GM23338 (cell line): ENCODE data around the gene CRKL. TPM values are rescaled to one million over a fixed set of nuclear protein-coding genes. Genes with fewer than 3 reads are reported as not detected.

Experiments
- ATAC-seq: fragments of 200-7000 bp; cut with Tn5 transposase; 3 replicates; pipeline ENCODE4 v1.9.1; 2020
- DNase-seq: peaks from one replicate; pipeline ENCODE4 v3.0.0-alpha.2; 2015; ENCODE audit warnings: low spot score
- H2AFZ ChIP-seq: fragments of 200-600 bp; sonication (generic); 2 replicates; pipeline ENCODE4 v1.8.0; 2016; ENCODE audit warnings: antibody characterized with exemption, mild to moderate bottlenecking, moderate library complexity
- H3F3A ChIP-seq: fragments of 200-600 bp; sonication (generic); replicated peaks from 2 replicates; pipeline ENCODE4 v1.8.0; 2017; ENCODE audit warnings: antibody characterized with exemption, mixed run types, low read depth
- H3K27ac ChIP-seq: fragments of 200-600 bp; sonication (generic); 2 replicates; pipeline ENCODE4 v1.6.1; 2016; ENCODE audit warnings: low read depth
- H3K27me3 ChIP-seq: fragments of 200-600 bp; sonication (generic); 2 replicates; pipeline ENCODE4 v1.8.0; 2016; ENCODE audit warnings: mild to moderate bottlenecking, mixed run types, moderate library complexity; ENCODE audit not compliant: insufficient read depth
- H3K36me3 ChIP-seq: fragments of 200-600 bp; sonication (generic); 2 replicates; pipeline ENCODE4 v1.8.0; 2016; ENCODE audit warnings: mild to moderate bottlenecking; ENCODE audit not compliant: insufficient read depth
- H3K4me1 ChIP-seq: fragments of 200-600 bp; sonication (generic); 2 replicates; pipeline ENCODE4 v1.8.0; 2016; ENCODE audit warnings: mild to moderate bottlenecking, moderate library complexity; ENCODE audit not compliant: insufficient read depth
- H3K4me2 ChIP-seq: fragments of 200-600 bp; sonication (generic); 2 replicates; pipeline ENCODE4 v1.7.1; 2017; ENCODE audit warnings: mixed run types
- H3K4me3 ChIP-seq: fragments of 200-600 bp; sonication (generic); 2 replicates; pipeline ENCODE4 v1.6.1; 2016; ENCODE audit warnings: mixed run types
- H3K79me2 ChIP-seq: fragments of 200-600 bp; sonication (generic); replicated peaks from 2 replicates; pipeline ENCODE4 v1.8.0; 2017; ENCODE audit warnings: mild to moderate bottlenecking; ENCODE audit not compliant: insufficient read depth
- H3K9me2 ChIP-seq: fragments of 200-600 bp; sonication (generic); 2 replicates; pipeline ENCODE4 v1.8.0; 2017; ENCODE audit not compliant: insufficient read depth
- H4K20me1 ChIP-seq: fragments of 200-600 bp; sonication (generic); replicated peaks from 2 replicates; pipeline ENCODE4 v1.8.0; 2017; ENCODE audit warnings: mild to moderate bottlenecking; ENCODE audit not compliant: insufficient read depth
- H3K27ac Mint-ChIP-seq: 2 replicates; pipeline ENCODE4 v1.8.0; 2020; ENCODE audit warnings: inconsistent platforms, mild to moderate bottlenecking, moderate library complexity, mixed read lengths
- H3K27me3 Mint-ChIP-seq: 3 replicates; pipeline ENCODE4 v1.8.0; 2022; ENCODE audit warnings: low read depth, mild to moderate bottlenecking, moderate library complexity, mixed read lengths, inconsistent platforms; ENCODE audit not compliant: insufficient read depth, poor library complexity
- H3K36me3 Mint-ChIP-seq: 3 replicates; pipeline ENCODE4 v1.8.0; 2021; ENCODE audit warnings: low read depth, mild to moderate bottlenecking, inconsistent platforms, moderate library complexity, mixed read lengths
- H3K4me1 Mint-ChIP-seq: 3 replicates; pipeline ENCODE4 v1.8.0; 2020; ENCODE audit warnings: mild to moderate bottlenecking, inconsistent platforms, mixed read lengths
- H3K4me3 Mint-ChIP-seq: 3 replicates; pipeline ENCODE4 v1.8.0; 2021; ENCODE audit warnings: moderate library complexity, mild to moderate bottlenecking, inconsistent platforms, mixed read lengths
- H3K9me3 Mint-ChIP-seq: 3 replicates; pipeline ENCODE4 v1.8.0; 2020; ENCODE audit warnings: moderate library complexity, mild to moderate bottlenecking, inconsistent platforms, mixed read lengths
- CTCF ChIP-seq, 2 experiments: fragments of 200-600 bp in 1 of 2; sonication (generic) in 1 of 2; conservative IDR thresholded peaks; 2 replicates each; pipeline versions ENCODE4 v1.5.1 to v1.6.1; 2016 to 2017; ENCODE audit warnings: antibody characterized with exemption in 2 of 2, low read depth in 2 of 2, mild to moderate bottlenecking in 2 of 2, moderate library complexity in 1 of 2
- EZH2phosphoT487 ChIP-seq: fragments of 200-600 bp; sonication (generic); IDR thresholded peaks from one replicate; pipeline ENCODE4 v1.8.1; 2018; ENCODE audit warnings: antibody characterized with exemption; ENCODE audit not compliant: unreplicated experiment
- NANOG ChIP-seq: IDR thresholded peaks from 2 replicates; pipeline ENCODE4 v1.6.1; 2016; ENCODE audit warnings: antibody characterized with exemption, borderline replicate concordance
- POLR2AphosphoS5 ChIP-seq: IDR thresholded peaks from 2 replicates; pipeline ENCODE4 v1.6.1; 2016; ENCODE audit warnings: antibody characterized with exemption, low read depth
- ZNF331 ChIP-seq: fragments of 250-450 bp; sonication (Bioruptor Pico); IDR thresholded peaks from 2 replicates; pipeline ENCODE4 v1.5.0; 2020; ENCODE audit warnings: low read depth, mild to moderate bottlenecking, moderate library complexity
- ZNF462 ChIP-seq: fragments of 250-450 bp; sonication (Bioruptor Pico); IDR thresholded peaks from 2 replicates; pipeline ENCODE4 v1.5.0; 2020; ENCODE audit warnings: mild to moderate bottlenecking, moderate library complexity
- polyA plus RNA-seq: library from polyadenylated mRNA; unstranded; fragments of >200 nt; fragmentation: Nextera tagmentation; extraction: Ambion mirVana; gene quantifications from 2 replicates; pipeline ENCODE4 v1.2.1, GENCODE V29; 2016
- total RNA-seq: library from RNA; depleted of rRNA; stranded (reverse); fragments of >200 nt; shearing (Covaris generic); gene quantifications from 2 replicates; pipeline ENCODE4 v1.2.3, GENCODE V29; 2014

The CRKL gene
- total and polyA plus RNA-seq, 2 experiments from 2014 or later = 39.5 to 104 TPM

GRCh38 chr22:20956258-20957101, 39.3 kb downstream of the CRKL start:
- H3K9me3 Mint-ChIP-seq = 0 out of 3 replicates have a peak, but pooled peaks cover 2% of the 10 kb centered on the region
- peaks cover 4% of the 10 kb centered on the region; the same call in 1 of the 2 replicates for H3K4me1 ChIP-seq
- peak; percentile 54 to 63 for TF ChIP-seq CTCF (conservative IDR thresholded peaks at IDR 0.05; ENCODE audit: low read depth in 2 of 2)
- TF ChIP-seq POLR2AphosphoS5 = peak; percentile 13; the same call in 1 of the 2 replicates
- no peak for TF ChIP-seq ZNF331
- no peak for TF ChIP-seq EZH2phosphoT487
- TF ChIP-seq ZNF462 (CRISPR knock-in tag) = no peak
- no peak for TF ChIP-seq NANOG
- H3K4me3 Mint-ChIP-seq = peak overlapping the region; percentile 78
- peaks cover 25% of the 10 kb centered on the region; the same call in 2 of the 3 replicates for H3K36me3 Mint-ChIP-seq
- H4K20me1 ChIP-seq = peaks cover 18% of the 10 kb centered on the region
- ATAC-seq = peak; percentile 60
- peaks cover 2% of the 10 kb centered on the region for H3K79me2 ChIP-seq
- peaks cover 16% of the 10 kb centered on the region; the same call in 1 of the 2 replicates for H3K27me3 ChIP-seq
- H3K27me3 Mint-ChIP-seq = peaks cover 19% of the 10 kb centered on the region
- H3K27ac ChIP-seq = no peak overlapping the region
- peak overlapping the region; percentile 52; the same call in 1 of the 2 replicates for H3K27ac Mint-ChIP-seq
- H3F3A ChIP-seq = peaks cover 13% of the 10 kb centered on the region
- peak; percentile 87 for DNase-seq
- H3K36me3 ChIP-seq = 0 out of 2 replicates have a peak, but pooled peaks cover 4% of the 10 kb centered on the region
- H2AFZ ChIP-seq = no peak overlapping the region
- peaks cover 8% of the 10 kb centered on the region; the same call in 2 of the 3 replicates for H3K4me1 Mint-ChIP-seq
- peak overlapping the region; percentile 89 for H3K4me2 ChIP-seq
- H3K9me2 ChIP-seq = no peaks in the 10 kb centered on the region
- peak overlapping the region; percentile 79 for H3K4me3 ChIP-seq
